HL-60/S4 treated with phorbol 12-myristate 13-acetate at 8.2 ng/mL for 4 days and 3 days (cell line): ENCODE results near the gene LACTB.
"Not testable (repeated sequence)": the region's sequence is repeated elsewhere in the genome, so short reads cannot be mapped to it uniquely, and the experiment has no call there.

Source experiments
- in situ Hi-C: fragments of 300-500 bp; cut with MboI; formaldehyde crosslinking; loops from 2 replicates; pipeline ENCODE4 v1.15.0; 2022; ENCODE audit warnings: low sequenced_read_pairs

Gene LACTB

DNA sequence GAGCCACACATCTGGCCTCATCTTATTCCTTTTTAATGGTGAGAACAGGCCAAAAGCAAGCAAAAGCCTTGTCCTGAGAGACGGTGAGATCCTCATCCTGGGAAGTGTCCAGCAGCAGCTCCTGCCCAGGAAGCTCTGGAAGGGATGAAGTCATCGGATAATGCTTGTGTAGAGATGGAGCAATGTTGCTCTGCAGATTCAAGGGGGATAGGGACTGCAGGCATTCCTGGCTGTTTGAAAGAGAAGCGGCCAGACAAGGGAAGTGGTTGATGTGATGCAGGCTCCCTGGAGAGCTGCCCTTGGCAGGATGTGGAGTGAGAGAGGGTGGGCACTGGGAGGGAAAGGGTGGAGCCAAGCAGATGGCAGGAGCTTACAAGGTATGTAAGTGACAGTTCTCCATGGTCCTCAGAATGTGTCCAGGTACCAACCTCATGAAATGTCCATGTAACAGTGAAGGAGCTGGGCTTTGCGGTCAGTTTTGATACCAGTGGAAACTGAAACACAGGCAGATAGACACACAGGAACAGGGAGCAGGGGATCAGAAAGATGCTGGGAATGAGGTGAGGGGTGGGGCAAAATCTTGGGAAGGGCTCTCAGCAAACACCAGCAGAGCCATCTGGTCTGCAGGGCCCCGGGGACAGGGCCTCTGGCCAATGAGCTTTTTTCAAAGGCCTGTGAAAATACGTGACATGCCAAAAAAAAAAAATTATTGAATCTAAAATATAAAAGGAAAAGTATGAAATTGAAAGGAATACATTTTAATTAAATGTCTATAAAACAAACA lies 32.2 kb upstream of the LACTB start:
- in situ Hi-C loops, result no loop called here

DNA sequence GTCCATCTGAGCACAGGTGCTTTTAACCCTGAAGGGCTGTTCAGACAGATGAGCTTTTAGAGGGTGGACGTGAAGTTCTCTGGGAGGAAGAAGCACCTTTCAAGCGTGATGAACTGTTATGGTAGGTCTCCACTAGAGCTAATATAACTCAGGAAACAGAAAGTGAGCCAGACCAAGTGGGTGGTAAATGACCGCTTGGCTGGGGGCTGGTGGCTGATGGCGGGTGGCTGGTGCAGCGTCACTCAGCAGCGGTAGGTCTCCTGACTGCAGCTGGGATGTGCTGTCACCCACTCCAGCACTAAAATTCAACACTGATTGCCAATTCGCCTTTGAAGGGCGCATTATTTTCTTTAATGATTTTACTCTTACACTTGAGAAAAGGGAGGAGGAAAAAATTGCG lies 31.2 kb upstream of the LACTB start:
- in situ Hi-C loops, result no loop called here

DNA sequence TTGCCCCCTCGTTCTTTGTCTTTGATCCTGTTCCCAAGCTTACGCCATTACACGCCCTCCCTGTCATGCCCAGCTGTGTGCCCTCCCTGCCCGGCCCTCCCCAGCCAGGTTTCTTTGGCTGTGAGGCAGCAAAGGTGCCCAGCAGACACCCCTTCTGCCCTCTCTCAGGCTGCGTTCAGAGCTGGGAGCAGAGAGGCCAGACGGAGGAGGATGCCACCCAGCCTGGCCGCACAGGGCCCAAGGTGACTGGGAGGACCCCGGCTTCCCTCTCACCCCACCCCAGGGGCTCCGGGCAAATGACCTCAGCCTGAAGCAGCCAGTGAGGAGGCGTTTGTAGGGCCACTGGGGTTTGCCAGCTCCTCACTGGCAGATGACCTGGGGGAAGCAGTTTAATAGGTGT lies 30.8 kb upstream of the LACTB start:
- in situ Hi-C loops, result no loop called here

DNA sequence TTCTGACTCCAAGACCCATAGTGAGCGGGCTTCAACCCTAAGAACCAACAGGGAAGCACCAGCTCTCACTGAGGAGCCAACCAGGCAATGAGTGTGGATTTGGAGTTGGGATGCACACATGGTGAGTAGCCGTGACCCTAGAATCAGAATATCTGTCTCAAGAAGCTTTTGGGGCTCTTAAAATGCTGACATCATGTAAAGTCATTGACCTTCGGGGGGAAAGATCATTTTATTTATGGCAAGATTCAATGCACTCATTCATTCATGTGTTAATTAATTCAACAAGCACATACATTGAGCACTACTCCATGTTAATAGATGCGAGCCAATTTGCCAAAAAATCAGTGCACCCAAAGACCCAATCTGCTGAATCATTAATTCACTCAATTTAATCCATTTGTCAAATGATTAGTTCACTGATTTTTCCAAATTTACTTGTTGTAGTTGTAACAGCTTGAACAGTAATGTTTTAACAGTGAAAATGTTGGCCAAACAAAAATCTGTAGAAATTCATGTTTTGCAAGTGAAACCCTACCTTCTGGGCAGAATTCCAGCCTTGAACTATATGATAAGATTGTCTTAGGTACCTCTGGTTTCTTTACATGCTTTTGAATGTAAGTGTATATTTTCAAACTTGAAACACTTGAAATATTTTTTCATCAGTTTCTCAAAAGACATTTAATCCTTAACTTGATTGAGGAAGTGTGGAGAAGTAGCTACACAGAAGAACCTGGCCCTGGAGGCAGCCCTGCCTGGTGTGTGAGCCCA lies 29.8 kb upstream of the LACTB start:
- in situ Hi-C loops, result no loop called here

DNA sequence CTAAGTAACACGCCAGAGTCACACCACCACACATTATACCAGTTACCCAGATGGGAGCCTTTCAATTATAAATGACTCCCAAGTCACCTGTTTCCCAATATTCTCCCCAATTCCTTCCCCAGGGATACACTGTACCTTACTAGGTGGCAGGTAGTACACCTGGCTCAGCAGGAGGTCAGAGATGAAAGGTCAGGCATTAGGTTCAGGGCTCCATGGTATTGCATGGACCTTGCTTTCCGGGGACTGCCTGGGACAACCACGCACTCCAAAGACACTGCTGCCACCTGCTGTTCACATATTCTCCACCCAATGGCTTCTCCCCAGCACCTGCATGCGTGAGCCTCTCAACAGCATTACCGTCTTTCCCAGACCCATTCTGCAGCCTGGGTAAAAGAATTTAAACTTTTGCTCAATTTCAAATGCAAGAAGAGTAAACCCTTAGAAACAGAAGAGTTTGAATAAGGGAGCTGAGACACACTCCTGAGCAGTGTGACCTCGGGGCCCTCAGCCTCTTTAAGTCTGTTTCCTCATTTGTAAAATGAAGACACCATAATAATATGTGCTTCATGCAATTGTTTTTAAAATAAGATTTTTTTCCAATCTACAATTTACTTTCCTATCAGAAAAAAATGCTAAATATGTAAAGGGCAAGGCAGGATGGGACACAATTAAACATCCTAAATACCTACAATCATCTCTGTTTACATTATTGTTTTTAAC lies 28.0 kb upstream of the LACTB start:
- in situ Hi-C loops, result no loop called here

DNA sequence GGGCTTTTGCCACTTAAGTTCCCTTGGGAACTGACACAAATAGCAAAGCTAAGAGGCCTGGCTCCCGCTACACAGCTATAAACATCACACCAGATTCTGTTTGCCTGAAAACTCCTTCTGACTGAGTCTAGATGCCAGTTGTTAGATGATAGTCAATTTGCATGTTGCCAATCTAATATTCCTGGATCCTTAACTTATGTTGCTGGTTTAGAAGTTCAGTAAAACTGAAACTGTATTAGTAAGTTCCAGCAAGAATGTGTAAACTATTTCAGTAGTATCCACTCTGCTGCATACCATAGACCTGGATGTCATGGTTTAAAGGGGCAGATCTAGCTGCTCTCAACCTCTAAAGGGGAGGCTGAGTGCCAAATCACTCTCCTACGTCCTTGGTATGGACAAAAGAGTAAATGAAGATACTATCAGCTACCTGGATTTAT lies 27.1 kb upstream of the LACTB start:
- in situ Hi-C loops, result no loop called here

DNA sequence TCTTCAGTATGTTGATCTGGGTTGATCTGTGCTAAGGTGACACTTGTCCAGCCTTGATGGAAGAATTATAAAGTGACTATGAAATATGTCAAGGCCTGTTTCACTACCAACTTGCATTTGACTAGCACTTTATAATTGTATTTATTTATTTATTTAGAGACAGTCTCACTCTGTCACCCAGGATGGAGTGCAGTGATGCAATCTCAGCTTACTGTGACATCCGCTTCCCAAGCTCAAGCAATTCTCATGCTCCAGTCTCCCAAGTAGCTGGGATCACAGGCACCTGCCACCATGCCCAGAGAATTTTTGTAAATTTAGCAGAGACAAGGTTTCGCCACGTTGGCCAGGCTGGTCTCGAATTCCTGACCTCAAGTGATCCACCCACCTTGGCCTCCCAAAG lies 25.5 kb upstream of the LACTB start:
- in situ Hi-C loops, result no loop called here

DNA sequence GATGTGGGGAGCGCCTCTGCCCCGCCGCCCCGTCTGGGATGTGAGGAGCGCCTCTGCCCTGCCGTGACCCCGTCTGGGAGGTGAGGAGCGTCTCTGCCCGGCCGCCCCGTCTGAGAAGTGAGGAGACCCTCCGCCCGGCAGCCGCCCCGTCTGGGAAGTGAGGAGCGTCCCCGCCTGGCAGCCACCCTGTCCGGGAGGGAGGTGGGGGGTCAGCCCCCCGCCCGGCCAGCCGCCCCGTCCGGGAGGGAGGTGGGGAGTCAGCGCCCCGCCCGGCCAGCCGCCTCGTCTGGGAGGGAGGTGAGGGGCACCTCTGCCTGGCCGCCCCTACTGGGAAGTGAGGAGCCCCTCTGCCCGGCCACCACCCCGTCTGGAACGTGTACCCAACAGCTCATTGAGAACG lies 22.8 kb upstream of the LACTB start:
- in situ Hi-C loops, result not testable (repeated sequence)

DNA sequence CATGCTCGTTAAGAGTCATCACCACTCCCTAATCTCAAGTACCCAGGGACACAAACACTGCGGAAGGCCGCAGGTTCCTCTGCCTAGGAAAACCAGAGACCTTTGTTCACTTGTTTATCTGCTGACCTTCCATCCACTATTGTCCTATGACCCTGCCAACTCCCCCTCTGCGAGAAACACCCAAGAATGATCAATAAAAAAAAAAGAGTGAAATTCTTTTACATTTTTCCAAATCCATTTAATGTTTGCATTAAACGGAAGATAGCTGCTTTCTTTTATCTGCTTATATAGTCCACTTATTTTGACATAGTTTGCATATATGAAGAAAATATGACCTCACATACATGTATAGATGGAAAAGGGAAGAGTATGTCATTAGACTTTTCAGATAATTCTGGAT lies 22.1 kb upstream of the LACTB start:
- in situ Hi-C loops, result not testable (repeated sequence)

DNA sequence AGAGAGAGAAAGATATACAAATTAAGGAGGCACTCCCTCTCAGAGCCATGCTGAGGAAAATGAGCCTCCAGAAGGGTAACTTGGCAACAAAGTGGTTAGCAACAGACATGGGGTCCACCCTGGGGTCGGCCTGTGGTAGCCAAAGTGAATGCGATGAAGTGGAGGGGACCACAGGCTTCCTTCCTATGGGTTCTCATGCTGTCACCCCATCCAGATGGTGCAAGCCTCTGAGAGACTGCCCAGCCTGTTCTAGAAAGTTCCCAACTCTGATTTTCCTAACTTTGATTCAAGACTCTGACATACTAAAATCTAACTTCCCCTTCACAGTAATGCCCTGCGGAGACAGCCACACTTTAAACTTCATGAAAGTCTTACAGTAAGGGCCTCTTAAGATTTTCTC lies 18.2 kb upstream of the LACTB start:
- in situ Hi-C loops, result no loop called here

DNA sequence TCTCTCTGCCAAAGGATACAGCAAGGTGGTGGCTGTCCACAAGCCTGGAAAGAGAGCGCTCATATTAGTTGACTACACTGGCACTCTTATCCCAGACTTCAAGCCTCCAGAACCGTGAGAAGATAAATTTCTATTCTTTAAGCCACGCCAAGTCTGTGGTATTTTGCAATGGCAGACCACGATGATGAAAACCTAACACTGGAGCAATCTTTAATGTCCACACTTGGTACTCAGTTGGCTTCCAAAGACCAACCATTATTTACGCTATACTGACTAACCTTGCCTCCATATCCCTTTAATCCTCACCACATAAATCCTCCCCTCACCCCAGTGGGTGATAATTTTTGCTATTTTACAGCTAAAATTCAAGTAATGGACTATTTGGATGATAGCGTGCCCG lies 16.9 kb upstream of the LACTB start:
- in situ Hi-C loops, result no loop called here

DNA sequence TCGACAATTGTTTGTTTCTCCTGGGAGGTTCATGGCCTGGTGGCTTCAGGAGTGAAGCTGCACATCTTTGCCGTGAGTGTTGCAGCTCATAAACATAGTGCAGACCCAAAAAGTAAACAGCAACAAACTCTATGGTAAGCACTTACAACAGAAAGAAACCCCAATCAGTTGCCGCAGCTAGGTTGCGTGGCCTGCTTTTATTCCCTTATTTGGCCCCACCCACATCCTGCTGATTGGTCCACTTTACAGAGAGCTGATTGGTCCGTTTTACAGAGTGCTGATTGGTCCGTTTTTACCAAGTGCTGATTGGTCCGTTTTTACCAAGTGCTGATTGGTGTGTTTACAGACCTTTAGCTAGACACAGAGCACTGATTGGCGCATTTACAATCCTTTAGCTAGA lies 16.3 kb upstream of the LACTB start:
- in situ Hi-C loops, result not testable (repeated sequence)

DNA sequence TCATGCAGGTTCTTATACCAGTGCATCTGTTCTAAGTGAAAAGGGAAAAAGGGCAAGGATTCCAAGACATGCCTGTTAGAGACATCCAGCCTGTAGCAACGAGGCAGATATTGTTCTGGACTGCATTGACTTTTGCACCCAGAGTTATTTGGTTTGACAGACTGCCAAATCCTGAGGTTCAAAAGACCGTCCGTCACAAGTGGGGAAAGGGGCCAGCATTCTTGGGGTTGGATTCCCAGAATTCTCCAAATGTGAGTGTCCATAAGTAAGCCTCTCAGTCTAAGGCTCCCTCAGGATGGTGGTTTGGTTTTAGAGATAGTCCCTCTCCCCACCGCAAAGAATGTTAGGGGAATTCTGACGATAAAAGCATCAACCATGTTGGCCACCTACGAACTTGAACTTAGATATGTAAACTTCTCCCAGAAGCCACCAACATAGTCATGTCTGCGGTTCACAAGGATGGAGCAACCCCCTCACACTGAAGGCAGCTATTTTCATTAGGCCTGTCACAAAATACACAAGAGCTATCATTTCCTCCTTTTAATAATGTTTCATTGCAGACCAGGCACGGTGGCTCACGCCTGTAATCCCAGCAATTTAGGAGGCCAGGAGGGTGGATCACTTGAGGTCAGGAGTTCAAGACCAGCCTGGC lies 13.6 kb upstream of the LACTB start:
- in situ Hi-C loops, result no loop called here

DNA sequence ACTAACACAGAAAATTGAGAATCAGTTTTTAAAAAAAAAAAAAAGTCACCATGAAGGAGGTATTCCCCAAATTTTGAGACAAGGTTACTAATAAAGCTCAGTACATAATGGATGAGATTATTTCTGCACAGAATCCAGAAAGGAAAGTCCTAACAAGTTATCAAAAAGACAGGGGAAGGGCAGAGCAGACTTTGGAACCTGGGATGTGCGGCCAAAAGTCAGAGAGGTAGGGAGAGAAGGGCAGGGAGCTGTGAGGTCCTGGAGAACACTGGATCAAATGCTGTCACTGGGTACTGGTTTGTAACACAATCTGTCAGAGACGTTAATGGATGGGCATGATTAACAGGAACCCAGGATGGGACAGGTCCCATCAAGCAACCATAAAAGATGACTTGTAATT lies 12.2 kb upstream of the LACTB start:
- in situ Hi-C loops, result no loop called here

DNA sequence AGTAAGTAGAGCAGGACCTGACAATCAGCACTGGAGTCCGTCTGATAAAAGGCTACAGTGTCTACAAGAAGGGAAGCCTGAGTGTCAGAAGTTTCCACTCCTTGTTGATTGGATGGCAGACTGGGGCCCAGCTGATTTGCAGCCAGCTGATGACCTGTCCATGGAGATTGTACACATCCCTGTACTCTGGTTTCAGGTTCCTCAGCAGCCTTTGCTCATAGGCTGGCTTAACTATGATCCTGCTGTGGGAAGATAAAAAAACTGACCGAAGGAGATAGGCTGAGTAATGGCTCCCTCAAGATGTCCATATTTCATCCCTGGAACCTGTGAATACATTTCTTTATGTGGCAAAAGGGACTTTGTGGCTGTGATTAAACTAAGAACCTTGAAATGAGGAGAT lies 11.7 kb upstream of the LACTB start:
- in situ Hi-C loops, result no loop called here

DNA sequence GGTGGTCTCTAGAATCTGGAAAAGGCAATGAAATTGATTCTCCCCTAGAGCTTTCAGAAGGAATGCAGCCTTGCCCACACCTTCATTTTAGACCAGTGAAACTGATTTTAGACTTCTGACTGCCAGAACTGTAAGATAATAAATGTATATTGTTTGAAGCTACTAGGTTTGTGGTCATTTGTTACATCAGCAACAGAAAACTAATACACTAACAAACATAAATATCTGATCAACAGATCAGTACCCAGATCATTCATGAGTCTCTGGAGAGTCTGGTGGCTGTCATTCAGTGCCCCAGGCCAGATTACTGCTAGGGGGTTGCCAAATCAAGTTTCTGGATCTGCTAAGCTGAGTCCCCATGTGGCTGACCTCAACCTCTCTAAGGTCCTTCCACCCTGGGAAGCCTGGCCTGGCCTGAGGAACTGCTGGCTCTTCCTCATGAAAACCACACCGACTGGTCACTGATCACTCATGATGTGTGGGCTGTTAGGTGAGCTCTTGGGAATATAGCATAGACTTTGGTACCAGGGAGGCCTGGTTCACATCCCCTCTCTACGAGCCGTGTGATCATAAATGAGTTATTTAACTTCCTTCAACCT lies 11.1 kb upstream of the LACTB start:
- in situ Hi-C loops, result no loop called here

DNA sequence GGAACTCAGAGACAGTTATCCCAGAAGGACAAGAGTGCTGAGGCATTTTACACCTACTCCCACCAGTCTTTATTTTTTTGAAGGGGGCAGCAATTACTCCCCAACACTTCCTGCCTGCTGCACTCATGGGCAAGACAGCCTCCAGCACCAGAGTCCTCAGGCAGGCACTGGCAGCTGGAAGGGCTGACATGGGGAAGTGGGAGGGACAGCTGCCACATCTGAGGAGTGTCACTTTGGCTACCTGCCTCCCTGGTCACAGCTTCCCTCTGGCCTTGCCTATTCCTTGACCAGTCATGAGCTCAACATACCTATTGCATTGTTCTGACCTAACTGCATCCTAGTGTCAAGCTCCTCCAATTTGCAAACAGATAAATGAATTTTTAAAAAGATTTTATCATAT lies 10.2 kb upstream of the LACTB start:
- in situ Hi-C loops, result no loop called here

DNA sequence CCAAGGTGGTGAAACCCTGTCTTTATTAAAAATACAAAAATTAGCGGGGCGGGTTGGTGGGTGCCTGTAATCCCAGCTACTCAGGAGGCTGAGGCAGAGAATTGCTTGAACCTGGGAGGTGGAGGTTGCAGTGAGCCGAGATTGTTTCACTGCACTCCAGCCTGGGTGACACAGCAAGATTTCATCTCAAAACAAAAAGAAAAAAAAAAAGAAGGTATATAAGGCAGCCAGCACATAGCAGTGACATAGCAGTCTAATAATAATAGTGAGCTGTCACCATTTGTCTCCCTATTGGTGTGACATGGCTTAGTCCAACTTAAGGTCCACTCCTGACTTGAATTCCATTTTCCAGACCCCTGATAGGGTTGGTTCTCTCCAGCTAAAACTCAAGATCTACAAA lies 8.8 kb upstream of the LACTB start:
- in situ Hi-C loops, result no loop called here

DNA sequence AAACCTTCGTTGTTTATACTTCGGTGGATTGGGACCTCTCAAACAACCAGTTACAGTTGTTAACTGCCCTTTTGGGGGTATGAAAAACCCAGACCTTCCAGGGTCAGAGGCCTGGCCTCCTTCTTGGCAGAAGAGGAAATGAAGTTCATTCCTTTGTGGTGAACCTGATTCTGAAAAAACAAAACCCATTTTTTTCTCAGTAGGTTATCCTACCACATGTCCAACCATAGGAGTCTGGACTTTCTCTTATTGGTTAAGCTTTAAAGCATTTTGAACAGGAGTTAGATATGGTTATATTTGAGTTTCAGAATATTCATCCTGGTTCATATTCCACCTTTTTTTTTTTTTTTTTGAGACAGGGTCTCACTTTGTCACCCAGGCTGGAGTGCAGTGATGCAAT lies 7.2 kb upstream of the LACTB start:
- in situ Hi-C loops, result no loop called here

DNA sequence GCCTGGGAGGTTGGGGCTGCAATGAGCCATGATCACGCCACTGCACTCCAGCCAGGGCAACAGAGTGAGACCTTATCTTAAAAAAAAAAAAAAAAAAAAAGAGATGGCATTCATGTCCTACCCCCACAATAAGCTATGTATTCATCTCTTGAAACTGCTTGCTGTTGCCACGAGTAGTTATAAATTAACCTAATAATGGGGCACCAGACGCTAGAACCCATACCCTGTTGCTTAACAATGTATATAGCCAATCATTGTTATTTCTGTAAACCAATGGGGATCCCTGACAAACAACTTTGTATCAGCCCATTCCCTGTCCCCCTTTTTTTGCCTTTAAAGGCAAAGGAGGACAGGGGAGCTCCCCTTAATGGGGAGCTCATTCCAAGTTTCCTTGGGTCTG lies 2.8 kb upstream of the LACTB start:
- in situ Hi-C loops, result no loop called here
